PC-3 (cell line): ENCODE measurements around the gene BCL11B.

Source experiments
- EZH2 ChIP-seq: fragments of 300-600 bp; sonication (generic); IDR thresholded peaks from one replicate; pipeline ENCODE4 v1.6.1; 2017; ENCODE audit warnings: antibody characterized with exemption, mild to moderate bottlenecking, low read length; ENCODE audit not compliant: unreplicated experiment
- TF ChIP-seq, protein P1 (sequence below): fragments of 300-600 bp; sonication (generic); conservative IDR thresholded peaks from 2 replicates; pipeline ENCODE4 v1.5.1; 2017; ENCODE audit warnings: antibody characterized with exemption, low read depth, mild to moderate bottlenecking, low read length

- TF ChIP-seq, protein P1, sequence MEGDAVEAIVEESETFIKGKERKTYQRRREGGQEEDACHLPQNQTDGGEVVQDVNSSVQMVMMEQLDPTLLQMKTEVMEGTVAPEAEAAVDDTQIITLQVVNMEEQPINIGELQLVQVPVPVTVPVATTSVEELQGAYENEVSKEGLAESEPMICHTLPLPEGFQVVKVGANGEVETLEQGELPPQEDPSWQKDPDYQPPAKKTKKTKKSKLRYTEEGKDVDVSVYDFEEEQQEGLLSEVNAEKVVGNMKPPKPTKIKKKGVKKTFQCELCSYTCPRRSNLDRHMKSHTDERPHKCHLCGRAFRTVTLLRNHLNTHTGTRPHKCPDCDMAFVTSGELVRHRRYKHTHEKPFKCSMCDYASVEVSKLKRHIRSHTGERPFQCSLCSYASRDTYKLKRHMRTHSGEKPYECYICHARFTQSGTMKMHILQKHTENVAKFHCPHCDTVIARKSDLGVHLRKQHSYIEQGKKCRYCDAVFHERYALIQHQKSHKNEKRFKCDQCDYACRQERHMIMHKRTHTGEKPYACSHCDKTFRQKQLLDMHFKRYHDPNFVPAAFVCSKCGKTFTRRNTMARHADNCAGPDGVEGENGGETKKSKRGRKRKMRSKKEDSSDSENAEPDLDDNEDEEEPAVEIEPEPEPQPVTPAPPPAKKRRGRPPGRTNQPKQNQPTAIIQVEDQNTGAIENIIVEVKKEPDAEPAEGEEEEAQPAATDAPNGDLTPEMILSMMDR = no peak
- no peak for TF ChIP-seq EZH2
Measured at GRCh38 chr14:99179506-99179905, 92.5 kb downstream of the BCL11B start.
